AG09309 (cell line): ENCODE measurements around the gene NAAA.

Experiments used
- DNase-seq: peaks from one replicate; pipeline ENCODE4 v3.0.0-alpha.2; 2010; ENCODE audit warnings: low read depth
- H3K4me3 ChIP-seq: 2 replicates; pipeline ENCODE4 v1.5.1; 2011; ENCODE audit warnings: mild to moderate bottlenecking, low read depth, low read length, moderate library complexity; ENCODE audit not compliant: control insufficient read depth
- TF ChIP-seq, protein P1 (sequence below): IDR thresholded peaks from 2 replicates; pipeline ENCODE4 v1.5.1; 2011; ENCODE audit warnings: mild to moderate bottlenecking, low read depth, low read length, inconsistent platforms; ENCODE audit not compliant: insufficient read depth, control insufficient read depth; ENCODE audit errors: missing control alignments

NAAA gene

DNA sequence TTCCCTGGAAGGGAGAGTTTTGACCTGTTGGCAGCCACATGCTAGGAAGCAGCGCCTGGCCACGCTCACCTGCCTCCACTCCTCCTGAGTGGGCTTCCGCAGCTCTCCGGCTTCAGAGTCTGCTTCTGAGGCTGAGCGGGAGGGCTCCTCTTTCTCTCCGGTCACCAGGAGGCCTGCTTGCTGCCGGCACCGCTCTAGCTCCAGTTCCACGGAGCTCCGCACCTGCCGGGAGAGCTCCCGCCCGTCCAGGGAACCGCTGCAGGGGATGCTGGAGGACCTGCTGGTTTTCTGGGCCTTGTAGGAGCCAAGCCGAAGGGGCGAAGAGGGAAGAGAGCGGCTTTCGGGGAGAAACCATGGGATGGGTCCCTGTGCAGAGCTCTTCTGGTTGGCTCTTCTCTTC lies 64.6 kb downstream of the NAAA start:
- no peak for DNase-seq
- TF ChIP-seq, protein P1, sequence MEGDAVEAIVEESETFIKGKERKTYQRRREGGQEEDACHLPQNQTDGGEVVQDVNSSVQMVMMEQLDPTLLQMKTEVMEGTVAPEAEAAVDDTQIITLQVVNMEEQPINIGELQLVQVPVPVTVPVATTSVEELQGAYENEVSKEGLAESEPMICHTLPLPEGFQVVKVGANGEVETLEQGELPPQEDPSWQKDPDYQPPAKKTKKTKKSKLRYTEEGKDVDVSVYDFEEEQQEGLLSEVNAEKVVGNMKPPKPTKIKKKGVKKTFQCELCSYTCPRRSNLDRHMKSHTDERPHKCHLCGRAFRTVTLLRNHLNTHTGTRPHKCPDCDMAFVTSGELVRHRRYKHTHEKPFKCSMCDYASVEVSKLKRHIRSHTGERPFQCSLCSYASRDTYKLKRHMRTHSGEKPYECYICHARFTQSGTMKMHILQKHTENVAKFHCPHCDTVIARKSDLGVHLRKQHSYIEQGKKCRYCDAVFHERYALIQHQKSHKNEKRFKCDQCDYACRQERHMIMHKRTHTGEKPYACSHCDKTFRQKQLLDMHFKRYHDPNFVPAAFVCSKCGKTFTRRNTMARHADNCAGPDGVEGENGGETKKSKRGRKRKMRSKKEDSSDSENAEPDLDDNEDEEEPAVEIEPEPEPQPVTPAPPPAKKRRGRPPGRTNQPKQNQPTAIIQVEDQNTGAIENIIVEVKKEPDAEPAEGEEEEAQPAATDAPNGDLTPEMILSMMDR: no peak
- no peak overlapping the region for H3K4me3 ChIP-seq

DNA sequence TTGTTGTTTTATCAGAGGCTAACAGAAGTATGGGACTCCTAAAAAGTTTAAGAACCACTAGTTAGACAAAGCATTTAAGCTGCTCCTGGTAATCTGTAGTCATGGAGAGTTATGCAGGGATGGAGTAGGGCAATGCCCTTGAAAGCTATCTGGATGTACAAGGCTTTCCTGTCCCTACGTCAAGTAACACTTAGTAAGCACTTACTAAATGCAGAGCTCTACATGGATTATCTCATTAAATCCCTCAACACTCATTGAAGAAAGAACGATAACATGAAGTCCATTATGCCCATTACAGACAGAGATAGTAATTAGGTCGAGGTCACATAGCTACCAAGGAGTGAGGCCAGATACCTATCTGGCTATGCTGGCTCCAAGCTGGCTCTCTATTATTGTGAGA lies 71.7 kb downstream of the NAAA start:
- no peak overlapping the region for H3K4me3 ChIP-seq
- TF ChIP-seq, protein P1: no peak
- no peak for DNase-seq

DNA sequence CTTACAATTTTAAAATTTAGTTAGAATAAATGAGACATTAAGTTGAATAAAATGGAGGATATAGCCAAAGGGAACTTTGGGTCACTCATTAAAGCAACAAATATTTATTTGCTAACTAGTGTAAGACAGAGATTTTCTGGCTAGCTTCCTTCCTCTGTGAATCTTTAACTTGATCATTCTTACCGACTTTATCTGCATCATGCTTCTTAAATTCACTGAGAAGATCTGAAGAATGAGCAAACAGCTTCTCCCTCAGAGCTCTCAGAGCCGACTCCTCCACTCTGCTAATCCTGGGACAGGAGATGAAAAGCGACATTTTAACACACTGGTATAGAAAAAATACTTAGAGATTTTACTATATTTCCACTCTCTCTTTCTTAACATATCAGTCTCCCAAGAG lies 73.7 kb downstream of the NAAA start:
- no peak overlapping the region for H3K4me3 ChIP-seq
- TF ChIP-seq, protein P1: no peak
- DNase-seq: no peak
